ENCODE data around the gene PPP1R3A.

DNA sequence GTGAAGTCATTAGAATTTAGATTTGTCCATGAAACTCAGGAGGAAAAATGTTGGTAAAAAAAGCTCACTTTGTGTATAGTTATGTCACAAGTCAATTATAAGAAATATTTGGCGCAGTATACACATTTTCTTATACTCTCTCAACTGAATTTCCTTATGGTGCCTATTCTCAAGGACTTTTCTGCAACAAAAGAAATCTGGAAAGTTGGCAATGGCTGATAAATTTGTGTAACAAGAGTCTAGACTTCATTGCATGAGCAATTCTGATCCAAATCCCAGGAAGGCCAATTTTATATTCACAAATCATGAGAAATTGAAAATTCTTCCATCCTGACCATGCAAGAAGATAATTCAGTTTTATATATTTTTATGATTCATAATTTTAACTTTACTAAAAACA, 35.7 kb downstream of the PPP1R3A start:
- TF ChIP-seq, protein P1, sequence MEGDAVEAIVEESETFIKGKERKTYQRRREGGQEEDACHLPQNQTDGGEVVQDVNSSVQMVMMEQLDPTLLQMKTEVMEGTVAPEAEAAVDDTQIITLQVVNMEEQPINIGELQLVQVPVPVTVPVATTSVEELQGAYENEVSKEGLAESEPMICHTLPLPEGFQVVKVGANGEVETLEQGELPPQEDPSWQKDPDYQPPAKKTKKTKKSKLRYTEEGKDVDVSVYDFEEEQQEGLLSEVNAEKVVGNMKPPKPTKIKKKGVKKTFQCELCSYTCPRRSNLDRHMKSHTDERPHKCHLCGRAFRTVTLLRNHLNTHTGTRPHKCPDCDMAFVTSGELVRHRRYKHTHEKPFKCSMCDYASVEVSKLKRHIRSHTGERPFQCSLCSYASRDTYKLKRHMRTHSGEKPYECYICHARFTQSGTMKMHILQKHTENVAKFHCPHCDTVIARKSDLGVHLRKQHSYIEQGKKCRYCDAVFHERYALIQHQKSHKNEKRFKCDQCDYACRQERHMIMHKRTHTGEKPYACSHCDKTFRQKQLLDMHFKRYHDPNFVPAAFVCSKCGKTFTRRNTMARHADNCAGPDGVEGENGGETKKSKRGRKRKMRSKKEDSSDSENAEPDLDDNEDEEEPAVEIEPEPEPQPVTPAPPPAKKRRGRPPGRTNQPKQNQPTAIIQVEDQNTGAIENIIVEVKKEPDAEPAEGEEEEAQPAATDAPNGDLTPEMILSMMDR (IDR thresholded peaks at IDR 0.05) = no peak
- TF ChIP-seq, protein P2, sequence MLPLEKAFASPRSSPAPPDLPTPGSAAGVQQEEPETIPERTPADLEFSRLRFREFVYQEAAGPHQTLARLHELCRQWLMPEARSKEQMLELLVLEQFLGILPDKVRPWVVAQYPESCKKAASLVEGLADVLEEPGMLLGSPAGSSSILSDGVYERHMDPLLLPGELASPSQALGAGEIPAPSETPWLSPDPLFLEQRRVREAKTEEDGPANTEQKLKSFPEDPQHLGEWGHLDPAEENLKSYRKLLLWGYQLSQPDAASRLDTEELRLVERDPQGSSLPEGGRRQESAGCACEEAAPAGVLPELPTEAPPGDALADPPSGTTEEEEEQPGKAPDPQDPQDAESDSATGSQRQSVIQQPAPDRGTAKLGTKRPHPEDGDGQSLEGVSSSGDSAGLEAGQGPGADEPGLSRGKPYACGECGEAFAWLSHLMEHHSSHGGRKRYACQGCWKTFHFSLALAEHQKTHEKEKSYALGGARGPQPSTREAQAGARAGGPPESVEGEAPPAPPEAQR (CRISPR knock-in tag; IDR thresholded peaks at IDR 0.05) = no peak
- TF ChIP-seq NFYB (CRISPR knock-in tag; conservative IDR thresholded peaks at IDR 0.05; ENCODE audit: low read depth) = no peak
- TF ChIP-seq ZNF138 (CRISPR knock-in tag; conservative IDR thresholded peaks at IDR 0.05) = no peak
- TF ChIP-seq, protein P3, sequence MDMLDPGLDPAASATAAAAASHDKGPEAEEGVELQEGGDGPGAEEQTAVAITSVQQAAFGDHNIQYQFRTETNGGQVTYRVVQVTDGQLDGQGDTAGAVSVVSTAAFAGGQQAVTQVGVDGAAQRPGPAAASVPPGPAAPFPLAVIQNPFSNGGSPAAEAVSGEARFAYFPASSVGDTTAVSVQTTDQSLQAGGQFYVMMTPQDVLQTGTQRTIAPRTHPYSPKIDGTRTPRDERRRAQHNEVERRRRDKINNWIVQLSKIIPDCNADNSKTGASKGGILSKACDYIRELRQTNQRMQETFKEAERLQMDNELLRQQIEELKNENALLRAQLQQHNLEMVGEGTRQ (CRISPR knock-in tag; IDR thresholded peaks at IDR 0.05) = no peak
